HCT116 (cell line): ENCODE data around the gene KDM6B. TPM values are rescaled to one million over a fixed set of nuclear protein-coding genes. Genes with fewer than 3 reads are reported as not detected.

Experiments
- ATAC-seq: fragments of 200-7000 bp; cut with Tn5 transposase; 2 replicates; pipeline ENCODE4 v1.9.1; 2020; ENCODE audit warnings: mild to moderate bottlenecking, moderate library complexity
- BruUV-seq: library from RNA; stranded (reverse); fragments of 400-500 nt; replicated peaks from 2 replicates; lab custom pipeline; 2021; lab: Mats Ljungman, UMichigan
- CTCF ChIA-PET: fragments of 300-600 bp; sonication (Branson Sonifier 250); formaldehyde crosslinking; loops from one replicate; lab custom pipeline; 2021; ENCODE audit warnings: antibody characterized with exemption; lab: Charles Lee
- POLR2A ChIA-PET: fragments of 300-600, 350-600 bp; sonication (Branson Sonifier 250); formaldehyde crosslinking; loops from one replicate; lab custom pipeline; 2021; ENCODE audit warnings: antibody characterized with exemption; lab: Charles Lee
- RAD21 ChIA-PET, 2 experiments: fragments of 300-600 bp; sonication (Branson Sonifier 250); formaldehyde crosslinking; loops; one replicate each; lab custom pipeline; 2023; ENCODE audit warnings: low total read pairs in 2 of 2; ENCODE audit not compliant: uncharacterized antibody in 2 of 2, unreplicated experiment in 2 of 2, low non-redundant PET in 1 of 2; lab: Charles Lee
- DNase-seq: peaks from one replicate; pipeline ENCODE4 v3.0.0-alpha.2; 2010; ENCODE audit warnings: low read depth, low spot score
- H2AFZ ChIP-seq: fragments of 200-600 bp; shearing (Covaris generic), sonication (generic); 2 replicates; pipeline ENCODE4 v1.6.1; 2017; ENCODE audit warnings: low read depth, mixed run types, mixed read lengths, antibody characterized with exemption, low read length; ENCODE audit not compliant: poor library complexity, severe bottlenecking
- H3K27ac ChIP-seq: 2 replicates; pipeline ENCODE4 v1.5.1; 2012; ENCODE audit warnings: low read depth, low read length
- H3K27me3 ChIP-seq: fragments of 200-600 bp; sonication (generic); 2 replicates; pipeline ENCODE4 v1.6.1; 2016; ENCODE audit warnings: mixed run types, low read length, mixed read lengths; ENCODE audit not compliant: insufficient read depth
- H3K36me3 ChIP-seq, 2 experiments: fragments of 200-500 bp in 1 of 2; fragments of 200-600 bp in 1 of 2; sonication (Bioruptor generic) in 1 of 2; sonication (generic) in 1 of 2; 2 replicates each; pipeline versions ENCODE4 v1.5.1 to v1.6.1; 2014 to 2016; ENCODE audit warnings: low read length in 2 of 2, inconsistent platforms in 1 of 2, mixed read lengths in 1 of 2, mixed run types in 1 of 2; ENCODE audit not compliant: insufficient read depth in 2 of 2, control insufficient read depth in 1 of 2
- H3K4me1 ChIP-seq, 2 experiments: fragments of 200-600 bp in 1 of 2; sonication (generic) in 1 of 2; 2 replicates each; pipeline versions ENCODE4 v1.5.1 to v1.6.1; 2012 to 2017; ENCODE audit warnings: low read length in 2 of 2, inconsistent platforms in 1 of 2, mild to moderate bottlenecking in 1 of 2, mixed read lengths in 1 of 2, mixed run types in 1 of 2, moderate library complexity in 1 of 2; ENCODE audit not compliant: insufficient read depth in 2 of 2, control insufficient read depth in 1 of 2
- H3K4me2 ChIP-seq: fragments of 200-600 bp; sonication (generic); 2 replicates; pipeline ENCODE4 v1.6.1; 2017; ENCODE audit warnings: mixed run types, low read length, mixed read lengths
- H3K4me3 ChIP-seq, 2 experiments: fragments of 200-600 bp in 1 of 2; sonication (generic) in 1 of 2; replicated peaks in 1 of 2; 2 replicates each; pipeline ENCODE4 v1.5.1; 2011 to 2016; ENCODE audit warnings: low read length in 2 of 2, control low read depth in 1 of 2, low read depth in 1 of 2, mild to moderate bottlenecking in 1 of 2, mixed read lengths in 1 of 2, mixed run types in 1 of 2
- H3K79me2 ChIP-seq: fragments of 200-600 bp; sonication (generic); 2 replicates; pipeline ENCODE4 v1.6.1; 2017; ENCODE audit warnings: mild to moderate bottlenecking, mixed run types, low read length, moderate library complexity, mixed read lengths; ENCODE audit not compliant: insufficient read depth
- H3K9ac ChIP-seq: fragments of 200-600 bp; sonication (generic); 2 replicates; pipeline ENCODE4 v1.6.1; 2016; ENCODE audit warnings: low read length, mixed read lengths
- H3K9me2 ChIP-seq: fragments of 200-600 bp; sonication (generic), shearing (Covaris generic); 2 replicates; pipeline ENCODE4 v1.6.1; 2017; ENCODE audit warnings: mixed run types, mild to moderate bottlenecking, moderate library complexity; ENCODE audit not compliant: insufficient read depth
- H3K9me3 ChIP-seq, 2 experiments: fragments of 200-500 bp in 1 of 2; fragments of 200-600 bp in 1 of 2; sonication (Bioruptor generic) in 1 of 2; sonication (generic) in 1 of 2; 2 replicates each; pipeline ENCODE4 v1.6.1; 2014 to 2017; ENCODE audit warnings: low read length in 2 of 2, mixed read lengths in 2 of 2, inconsistent platforms in 1 of 2, low read depth in 1 of 2, mild to moderate bottlenecking in 1 of 2, mixed run types in 1 of 2, moderate library complexity in 1 of 2; ENCODE audit not compliant: control insufficient read depth in 1 of 2, insufficient read depth in 1 of 2
- H4K20me1 ChIP-seq: fragments of 200-600 bp; sonication (generic), shearing (Covaris generic); 2 replicates; pipeline ENCODE4 v1.6.1; 2017; ENCODE audit warnings: mixed run types, mild to moderate bottlenecking, moderate library complexity; ENCODE audit not compliant: insufficient read depth
- CEBPB ChIP-seq: IDR thresholded peaks from 2 replicates; pipeline ENCODE4 v1.6.1; 2012; ENCODE audit warnings: low read depth
- CTCF ChIP-seq, 3 experiments: fragments of 200-600 bp in 1 of 3; sonication (generic) in 1 of 3; IDR thresholded peaks in 2 of 3; conservative IDR thresholded peaks in 1 of 3; 2 replicates each; pipeline ENCODE4 v1.5.1; 2012 to 2017; ENCODE audit warnings: low read depth in 2 of 3, low read length in 2 of 3, antibody characterized with exemption in 1 of 3, borderline replicate concordance in 1 of 3, control low read depth in 1 of 3, mild to moderate bottlenecking in 1 of 3, mixed read lengths in 1 of 3, mixed run types in 1 of 3, moderate library complexity in 1 of 3; ENCODE audit not compliant: insufficient read depth in 1 of 3
- EGR1 ChIP-seq: IDR thresholded peaks from 2 replicates; pipeline ENCODE4 v1.6.1; 2012; ENCODE audit warnings: low read depth
- EZH2 ChIP-seq: fragments of 200-600 bp; sonication (generic); IDR thresholded peaks from 2 replicates; pipeline ENCODE4 v1.6.1; 2017; ENCODE audit warnings: antibody characterized with exemption, mixed run types
- EZH2phosphoT487 ChIP-seq: fragments of 200-600 bp; IDR thresholded peaks from 2 replicates; pipeline ENCODE4 v1.6.1; 2018; ENCODE audit warnings: antibody characterized with exemption, borderline replicate concordance
- FOSL1 ChIP-seq: IDR thresholded peaks from 2 replicates; pipeline ENCODE4 v1.6.1; 2012; ENCODE audit warnings: low read depth
- JUND ChIP-seq: IDR thresholded peaks from 2 replicates; pipeline ENCODE4 v1.6.1; 2012
- POLR2A ChIP-seq: IDR thresholded peaks from 2 replicates; pipeline ENCODE4 v1.7.0; 2011; ENCODE audit warnings: borderline replicate concordance; ENCODE audit not compliant: insufficient read depth, insufficient read length; ENCODE audit errors: extremely low read depth
- POLR2AphosphoS5 ChIP-seq: IDR thresholded peaks from 2 replicates; pipeline ENCODE4 v1.6.1; 2011; ENCODE audit warnings: mild to moderate bottlenecking, low read depth, low read length, moderate library complexity
- SIN3A ChIP-seq: IDR thresholded peaks from 2 replicates; pipeline ENCODE4 v1.6.1; 2012; ENCODE audit warnings: low read depth
- YY1 ChIP-seq: IDR thresholded peaks from 2 replicates; pipeline ENCODE4 v1.6.1; 2011; ENCODE audit warnings: low read length, low read depth, moderate library complexity, mild to moderate bottlenecking; ENCODE audit not compliant: insufficient replicate concordance; ENCODE audit errors: extremely low read depth
- ZBTB33 ChIP-seq: IDR thresholded peaks from 2 replicates; pipeline ENCODE4 v1.6.1; 2011; ENCODE audit warnings: mild to moderate bottlenecking, low read length, moderate library complexity; ENCODE audit not compliant: insufficient replicate concordance; ENCODE audit errors: extremely low read depth
- ZFX ChIP-seq: fragments of 450-650 bp; IDR thresholded peaks from 2 replicates; pipeline ENCODE4 v1.6.1; 2017
- intact Hi-C: fragments of 100-400 bp; cut with micrococcal nuclease; formaldehyde crosslinking; loops from 2 replicates; pipeline ENCODE4 v1.10.0; 2022
- total RNA-seq: library from RNA; stranded (reverse); gene quantifications from one replicate; pipeline ENCODE4 v1.2.1, GENCODE V29; 2021; ENCODE audit not compliant: unreplicated experiment
- TF ChIP-seq, protein P1 (sequence below): IDR thresholded peaks from 2 replicates; pipeline ENCODE4 v1.6.1; 2012
- TF ChIP-seq, protein P2 (sequence below): IDR thresholded peaks from 2 replicates; pipeline ENCODE4 v1.6.1; 2012; ENCODE audit warnings: low read depth

Gene KDM6B
- total RNA-seq, 1 experiment from 2014 or later, result 42.1 TPM

DNA sequence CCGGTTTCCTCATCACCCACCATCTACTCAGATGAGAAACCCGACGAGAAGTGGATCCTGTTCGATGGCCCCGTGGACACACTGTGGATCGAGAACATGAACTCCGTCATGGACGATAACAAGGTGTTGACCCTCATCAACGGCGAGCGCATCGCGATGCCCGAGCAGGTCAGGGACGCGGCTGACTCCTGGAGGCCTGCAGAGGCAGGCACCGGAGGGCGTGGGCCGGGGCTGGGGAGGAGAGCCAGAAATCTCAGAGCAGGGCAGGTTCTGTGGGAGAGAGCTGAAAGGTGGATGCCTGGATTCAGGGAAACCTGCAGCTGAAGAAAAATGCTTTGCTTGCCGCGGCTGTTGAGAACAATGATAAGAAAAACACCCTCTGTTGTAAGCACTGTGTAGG lies 47.2 kb upstream of the KDM6B start:
- intact Hi-C loops, result no loop called here
- ChIA-PET RAD21 (no interaction called here), CTCF (no interaction called here)

GRCh38 chr17:7789131-7789530 lies 44.9 kb upstream of the KDM6B start:
- H3K4me3 ChIP-seq, result no peak overlapping the region
- no peak overlapping the region for H3K27ac ChIP-seq
- H3K79me2 ChIP-seq, result no peaks in the 10 kb centered on the region
- H3K27me3 ChIP-seq, result no peaks in the 10 kb centered on the region
- no peaks in the 10 kb centered on the region for H3K9me3 ChIP-seq
- ATAC-seq (no peak), DNase-seq (no peak)
- intact Hi-C loops, result no loop called here
- no peak overlapping the region for H3K9ac ChIP-seq
- H4K20me1 ChIP-seq, result no peaks in the 10 kb centered on the region
- H3K36me3 ChIP-seq, result no peaks in the 10 kb centered on the region
- H3K9me2 ChIP-seq, result no peaks in the 10 kb centered on the region
- POLR2A ChIA-PET, result no interaction called here
- BruUV-seq, result no TSS peak
- H2AFZ ChIP-seq, result no peak overlapping the region
- RAD21 ChIA-PET, result no interaction called here
- no peaks in the 10 kb centered on the region for H3K4me1 ChIP-seq
- no peak overlapping the region for H3K4me2 ChIP-seq
- CTCF ChIA-PET, result no interaction called here
- TF ChIP-seq CTCF (IDR thresholded peaks at IDR 0.05 in 2 of 3, conservative IDR thresholded peaks at IDR 0.05 in 1 of 3; ENCODE audit: borderline replicate concordance in 1 of 3, insufficient read depth in 1 of 3, low read depth in 2 of 3, low read length in 2 of 3) (no peak), ZFX (no peak), POLR2A (no peak), POLR2AphosphoS5 (no peak), FOSL1 (no peak), EZH2phosphoT487 (no peak), CEBPB (no peak), SIN3A (no peak), EZH2 (no peak), ZBTB33 (no peak), EGR1 (no peak), JUND (no peak)
- TF ChIP-seq, protein P1, sequence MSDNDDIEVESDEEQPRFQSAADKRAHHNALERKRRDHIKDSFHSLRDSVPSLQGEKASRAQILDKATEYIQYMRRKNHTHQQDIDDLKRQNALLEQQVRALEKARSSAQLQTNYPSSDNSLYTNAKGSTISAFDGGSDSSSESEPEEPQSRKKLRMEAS, result no peak
- TF ChIP-seq, protein P2, sequence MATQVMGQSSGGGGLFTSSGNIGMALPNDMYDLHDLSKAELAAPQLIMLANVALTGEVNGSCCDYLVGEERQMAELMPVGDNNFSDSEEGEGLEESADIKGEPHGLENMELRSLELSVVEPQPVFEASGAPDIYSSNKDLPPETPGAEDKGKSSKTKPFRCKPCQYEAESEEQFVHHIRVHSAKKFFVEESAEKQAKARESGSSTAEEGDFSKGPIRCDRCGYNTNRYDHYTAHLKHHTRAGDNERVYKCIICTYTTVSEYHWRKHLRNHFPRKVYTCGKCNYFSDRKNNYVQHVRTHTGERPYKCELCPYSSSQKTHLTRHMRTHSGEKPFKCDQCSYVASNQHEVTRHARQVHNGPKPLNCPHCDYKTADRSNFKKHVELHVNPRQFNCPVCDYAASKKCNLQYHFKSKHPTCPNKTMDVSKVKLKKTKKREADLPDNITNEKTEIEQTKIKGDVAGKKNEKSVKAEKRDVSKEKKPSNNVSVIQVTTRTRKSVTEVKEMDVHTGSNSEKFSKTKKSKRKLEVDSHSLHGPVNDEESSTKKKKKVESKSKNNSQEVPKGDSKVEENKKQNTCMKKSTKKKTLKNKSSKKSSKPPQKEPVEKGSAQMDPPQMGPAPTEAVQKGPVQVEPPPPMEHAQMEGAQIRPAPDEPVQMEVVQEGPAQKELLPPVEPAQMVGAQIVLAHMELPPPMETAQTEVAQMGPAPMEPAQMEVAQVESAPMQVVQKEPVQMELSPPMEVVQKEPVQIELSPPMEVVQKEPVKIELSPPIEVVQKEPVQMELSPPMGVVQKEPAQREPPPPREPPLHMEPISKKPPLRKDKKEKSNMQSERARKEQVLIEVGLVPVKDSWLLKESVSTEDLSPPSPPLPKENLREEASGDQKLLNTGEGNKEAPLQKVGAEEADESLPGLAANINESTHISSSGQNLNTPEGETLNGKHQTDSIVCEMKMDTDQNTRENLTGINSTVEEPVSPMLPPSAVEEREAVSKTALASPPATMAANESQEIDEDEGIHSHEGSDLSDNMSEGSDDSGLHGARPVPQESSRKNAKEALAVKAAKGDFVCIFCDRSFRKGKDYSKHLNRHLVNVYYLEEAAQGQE, result no peak

More for the DNA sequence above, 47.2 kb upstream of the KDM6B start:
- no peaks in the 10 kb centered on the region for H3K9me2 ChIP-seq
- no peaks in the 10 kb centered on the region for H3K36me3 ChIP-seq
- ATAC-seq (no peak), DNase-seq (no peak)
- no peaks in the 10 kb centered on the region for H4K20me1 ChIP-seq
- no peaks in the 10 kb centered on the region for H3K27me3 ChIP-seq
- POLR2A ChIA-PET, result no interaction called here
- no peaks in the 10 kb centered on the region for H3K4me1 ChIP-seq
- H3K79me2 ChIP-seq, result no peaks in the 10 kb centered on the region
- no peak overlapping the region for H3K9ac ChIP-seq
- no peak overlapping the region for H2AFZ ChIP-seq
- no peak overlapping the region for H3K27ac ChIP-seq
- H3K9me3 ChIP-seq, result no peaks in the 10 kb centered on the region
- no peak overlapping the region for H3K4me2 ChIP-seq
- TF ChIP-seq CEBPB (no peak), YY1 (no peak)
- TF ChIP-seq, all 23 proteins: peak for 0
- BruUV-seq, result no TSS peak
- no peak overlapping the region for H3K4me3 ChIP-seq
